AG10803 (cell line): ENCODE data around the gene SMAP2.
A peak's percentile ranks its signal among the peaks of the same experiment; 100 is the strongest.
"Not testable (repeated sequence)": the region's sequence is repeated elsewhere in the genome, so short reads cannot be mapped to it uniquely, and the experiment has no call there.

Experiments
- DNase-seq: peaks from one replicate; pipeline ENCODE4 v3.0.0; 2010; ENCODE audit warnings: low read depth
- H3K4me3 ChIP-seq: 2 replicates; pipeline ENCODE4 v1.5.1; 2011; ENCODE audit warnings: mild to moderate bottlenecking, low read length, control low read depth
- TF ChIP-seq, protein P1 (sequence below): conservative IDR thresholded peaks from 2 replicates; pipeline ENCODE4 v1.5.1; 2011; ENCODE audit warnings: mild to moderate bottlenecking, low read length, control low read depth, inconsistent platforms

The SMAP2 gene

DNA sequence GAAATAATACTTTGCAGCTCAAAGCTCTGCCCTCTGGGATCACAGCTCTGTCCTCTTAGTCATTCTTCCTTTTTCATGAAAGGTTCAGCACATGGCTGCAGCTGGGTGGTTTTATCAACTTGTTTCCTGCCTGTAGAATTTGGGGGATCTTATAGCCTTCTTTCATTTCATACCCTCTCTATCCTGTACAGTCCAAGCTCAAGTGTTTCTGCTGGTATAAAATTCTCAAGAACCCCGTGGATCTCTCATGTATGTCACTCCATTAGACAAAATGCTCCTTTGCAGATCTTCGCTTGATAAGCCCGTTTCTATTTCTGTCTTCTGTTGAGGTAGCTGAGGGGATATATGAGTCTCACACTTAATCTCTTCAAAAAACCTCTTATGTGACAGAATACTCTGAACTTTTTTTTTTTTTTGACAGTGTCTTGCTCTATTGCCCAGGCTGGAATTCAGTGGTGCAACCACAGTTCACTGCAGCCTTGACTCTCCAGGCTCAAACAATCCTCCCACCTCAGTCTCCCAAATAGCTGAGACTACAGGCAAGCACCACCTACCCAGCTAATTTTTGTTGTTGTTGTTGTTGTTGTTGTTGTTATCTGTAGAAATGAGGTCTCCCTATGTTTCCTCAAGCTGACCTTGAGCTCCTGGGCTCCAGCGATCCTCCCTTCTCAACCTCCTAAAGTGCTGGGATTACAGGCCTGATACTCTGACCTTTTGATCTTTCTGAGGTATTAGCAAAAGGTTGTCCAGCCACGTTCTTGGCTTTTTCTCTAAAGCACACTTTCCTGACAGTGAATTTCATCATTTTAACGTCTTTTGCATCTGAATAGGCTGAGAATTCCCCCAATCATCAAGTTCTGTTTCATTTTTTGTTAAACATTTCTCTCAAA is 31.8 kb upstream of the SMAP2 start:
- DNase-seq, result no peak
- no peak overlapping the region for H3K4me3 ChIP-seq
- TF ChIP-seq, protein P1, sequence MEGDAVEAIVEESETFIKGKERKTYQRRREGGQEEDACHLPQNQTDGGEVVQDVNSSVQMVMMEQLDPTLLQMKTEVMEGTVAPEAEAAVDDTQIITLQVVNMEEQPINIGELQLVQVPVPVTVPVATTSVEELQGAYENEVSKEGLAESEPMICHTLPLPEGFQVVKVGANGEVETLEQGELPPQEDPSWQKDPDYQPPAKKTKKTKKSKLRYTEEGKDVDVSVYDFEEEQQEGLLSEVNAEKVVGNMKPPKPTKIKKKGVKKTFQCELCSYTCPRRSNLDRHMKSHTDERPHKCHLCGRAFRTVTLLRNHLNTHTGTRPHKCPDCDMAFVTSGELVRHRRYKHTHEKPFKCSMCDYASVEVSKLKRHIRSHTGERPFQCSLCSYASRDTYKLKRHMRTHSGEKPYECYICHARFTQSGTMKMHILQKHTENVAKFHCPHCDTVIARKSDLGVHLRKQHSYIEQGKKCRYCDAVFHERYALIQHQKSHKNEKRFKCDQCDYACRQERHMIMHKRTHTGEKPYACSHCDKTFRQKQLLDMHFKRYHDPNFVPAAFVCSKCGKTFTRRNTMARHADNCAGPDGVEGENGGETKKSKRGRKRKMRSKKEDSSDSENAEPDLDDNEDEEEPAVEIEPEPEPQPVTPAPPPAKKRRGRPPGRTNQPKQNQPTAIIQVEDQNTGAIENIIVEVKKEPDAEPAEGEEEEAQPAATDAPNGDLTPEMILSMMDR, result no peak

DNA sequence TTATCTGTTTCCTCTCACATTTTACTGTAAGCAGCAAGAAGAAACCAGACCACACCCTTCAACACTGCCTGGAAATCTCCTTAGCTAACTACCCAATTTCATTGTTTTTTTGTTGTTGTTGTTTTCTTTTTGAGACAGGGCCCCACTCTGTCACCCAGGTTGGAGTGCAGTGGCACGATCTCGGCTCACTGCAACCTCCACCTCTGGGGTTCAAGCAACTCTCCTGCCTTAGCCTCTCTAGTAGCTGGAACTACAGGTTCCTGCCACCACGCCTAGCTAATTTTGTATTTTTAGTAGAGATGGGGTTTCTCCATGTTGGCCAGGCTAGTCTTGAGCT is 31.2 kb upstream of the SMAP2 start:
- not testable (repeated sequence) for H3K4me3 ChIP-seq

DNA sequence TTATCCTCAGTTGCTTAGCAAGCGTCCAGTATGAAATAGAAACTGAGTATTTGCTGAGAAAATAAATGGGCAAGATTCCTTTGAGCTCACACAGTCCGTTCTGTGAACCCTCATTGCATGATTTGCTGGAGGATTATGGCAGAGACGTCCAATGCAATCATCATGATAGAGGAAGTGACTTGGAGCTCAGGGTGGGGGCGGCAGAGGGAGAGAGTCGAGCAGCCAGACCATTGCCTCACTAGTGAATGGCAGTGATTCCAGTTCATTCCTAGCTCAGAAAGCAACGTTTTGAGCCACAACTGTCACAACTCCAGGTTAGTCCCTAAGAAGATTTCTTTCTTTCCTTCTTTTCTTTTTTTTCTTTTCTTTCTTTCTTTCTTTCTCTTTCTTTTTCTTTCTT is 28.9 kb upstream of the SMAP2 start:
- DNase-seq, result peak; percentile 60
- TF ChIP-seq, protein P1, result 0 out of 2 replicates have a peak, but pooled peaks have one; percentile 12
- H3K4me3 ChIP-seq, result no peak overlapping the region

More for the DNA sequence above, 31.2 kb upstream of the SMAP2 start:
- not testable (repeated sequence) for DNase-seq

DNA sequence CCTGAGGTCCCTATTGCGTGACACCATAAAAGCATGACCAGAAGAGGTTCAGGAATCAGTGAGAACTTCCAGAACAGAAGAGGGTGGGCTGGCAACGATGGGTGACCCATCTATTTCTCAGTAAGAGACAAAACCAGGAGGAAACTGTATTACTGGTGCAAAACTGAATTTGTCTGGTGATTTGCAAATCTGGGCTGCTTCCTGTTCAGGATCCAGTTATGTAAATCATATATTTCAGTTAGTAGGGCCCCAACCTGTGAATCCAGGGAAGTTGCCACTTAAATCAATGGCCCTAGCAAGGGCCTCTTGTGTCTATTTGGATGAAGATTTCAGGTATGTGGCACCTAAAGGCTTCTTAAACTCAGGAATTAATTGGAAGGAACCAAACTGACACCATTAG is 23.1 kb upstream of the SMAP2 start:
- no peak overlapping the region for H3K4me3 ChIP-seq
- no peak for DNase-seq
- TF ChIP-seq, protein P1, result no peak

DNA sequence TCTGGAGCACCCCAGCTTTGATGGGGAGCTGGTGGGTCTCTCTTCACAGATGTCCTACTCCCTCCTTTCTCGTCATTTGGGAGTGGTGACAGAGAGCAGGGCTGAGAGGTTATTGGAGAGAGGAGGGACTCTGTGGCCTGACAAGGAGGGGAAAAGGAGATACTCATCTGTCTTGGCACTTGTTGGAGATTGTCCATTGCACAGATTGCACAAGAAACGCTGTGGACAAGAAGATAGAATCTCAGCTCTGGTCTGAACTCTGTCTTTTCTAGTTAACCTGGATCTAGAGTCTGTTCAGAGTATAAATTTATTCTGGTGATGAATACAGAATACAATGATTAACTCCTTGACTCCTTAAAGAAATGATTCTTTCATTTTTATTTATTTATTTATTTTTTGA is 22.4 kb upstream of the SMAP2 start:
- H3K4me3 ChIP-seq, result no peak overlapping the region
- TF ChIP-seq, protein P1, result no peak

DNA sequence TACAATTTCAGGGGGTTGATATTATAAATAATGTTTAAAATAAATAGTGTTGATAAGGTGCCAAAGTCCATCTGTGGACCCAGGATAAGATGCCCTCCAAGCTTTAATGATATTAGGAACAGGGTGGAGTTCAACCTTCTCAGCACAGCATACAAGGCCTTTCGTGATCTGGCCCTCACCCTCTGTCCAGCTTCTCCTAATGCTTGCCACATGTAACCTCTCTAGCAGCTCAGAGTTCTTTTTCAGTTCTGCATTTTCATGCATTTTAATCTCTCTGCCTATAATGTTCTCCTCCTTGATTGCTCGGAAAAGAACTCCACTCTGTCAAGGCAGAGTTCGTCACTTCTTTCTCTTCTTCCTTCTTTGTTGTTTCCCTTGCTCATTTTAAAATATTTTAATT is 21.4 kb upstream of the SMAP2 start:
- DNase-seq, result no peak
- TF ChIP-seq, protein P1, result no peak
- no peak overlapping the region for H3K4me3 ChIP-seq

More for the DNA sequence above, 22.4 kb upstream of the SMAP2 start:
- DNase-seq, result no peak

DNA sequence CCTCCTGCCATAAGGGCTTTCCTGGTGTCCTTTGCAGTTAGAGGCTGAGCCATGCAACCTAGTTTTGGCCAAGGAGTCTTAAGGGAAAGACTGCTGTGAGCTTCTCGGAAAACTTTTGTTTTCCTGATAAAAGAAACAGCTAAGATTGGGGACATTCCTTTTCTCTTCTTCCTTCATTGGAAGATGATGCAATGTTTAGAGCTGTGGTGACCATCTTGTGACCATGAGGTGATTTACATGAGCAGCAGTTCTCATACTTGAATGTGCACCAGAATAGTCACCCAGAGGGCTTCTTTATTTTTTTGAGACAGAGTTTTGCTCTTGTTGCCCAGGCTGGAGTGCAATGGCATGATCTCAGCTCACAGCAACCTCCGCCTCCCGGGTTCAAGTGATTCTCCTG is 20.4 kb upstream of the SMAP2 start:
- TF ChIP-seq, protein P1, result no peak
- DNase-seq, result no peak
- no peak overlapping the region for H3K4me3 ChIP-seq

DNA sequence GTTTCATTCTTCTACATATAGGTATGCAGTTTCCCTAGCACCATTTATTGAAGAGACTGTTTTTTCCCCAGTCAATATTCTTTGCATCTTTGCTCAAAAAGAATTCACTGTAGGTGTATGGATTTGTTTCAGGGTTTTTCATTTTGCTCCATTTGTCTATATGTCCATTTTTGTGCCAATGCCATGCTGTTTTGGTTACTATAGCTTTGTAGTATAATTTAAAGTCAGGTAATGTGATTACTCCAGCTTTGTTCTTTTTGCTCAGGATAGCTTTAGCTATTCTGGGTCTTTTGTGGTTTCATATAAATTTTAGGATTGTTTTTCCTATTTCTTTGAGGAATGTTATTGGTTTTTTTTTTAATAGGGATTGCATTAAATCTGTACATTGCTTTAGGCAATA is 15.9 kb upstream of the SMAP2 start:
- TF ChIP-seq, protein P1, result no peak
- H3K4me3 ChIP-seq, result no peak overlapping the region
- DNase-seq, result no peak
